Colonic mucosa (tissue), 4 donors: Measurements from ENCODE around the gene ARF5. TPM values are rescaled to one million over a fixed set of nuclear protein-coding genes. Genes with fewer than 3 reads are reported as not detected.

Source experiments
- DNase-seq: peaks from one replicate; pipeline ENCODE4 v3.0.0-alpha.2; 2020
- H3K27ac ChIP-seq: fragments of 200-600 bp; one replicate; pipeline ENCODE4 v1.8.0; 2021
- H3K27me3 ChIP-seq: fragments of 200-600 bp; one replicate; pipeline ENCODE4 v1.8.0; 2021
- H3K36me3 ChIP-seq: fragments of 200-600 bp; one replicate; pipeline ENCODE4 v1.8.0; 2021
- H3K4me1 ChIP-seq: fragments of 200-600 bp; one replicate; pipeline ENCODE4 v1.8.0; 2021; ENCODE audit warnings: mild to moderate bottlenecking
- H3K4me3 ChIP-seq: fragments of 200-600 bp; one replicate; pipeline ENCODE4 v1.8.0; 2021
- H3K9ac ChIP-seq, 2 donors: one replicate each; pipeline ENCODE4 v1.7.0; 2013; ENCODE audit warnings: control low read depth in 2 of 2, low read depth in 2 of 2, low read length in 2 of 2
- H3K9me3 ChIP-seq: fragments of 200-600 bp; one replicate; pipeline ENCODE4 v1.8.0; 2021
- CTCF ChIP-seq: fragments of 200-600 bp; IDR thresholded peaks from one replicate; pipeline ENCODE4 v1.8.0; 2022; ENCODE audit warnings: antibody characterized with exemption, mild to moderate bottlenecking
- intact Hi-C: fragments of 100-400 bp; cut with DNase I; formaldehyde crosslinking; loops from one replicate; pipeline ENCODE4 v1.14.1; 2022
- total RNA-seq, 2 donors: library from RNA; stranded (reverse); fragmentation: NEBNext Ultra II Directional in 1 of 2; extraction: Animal tissue kit (Norgen Biotek cat#: 25700) in 1 of 2; gene quantifications; one replicate each; pipeline ENCODE4 v1.2.1, GENCODE V29; 2021
- donor health status: healthy.
- donor health status: DM: no; HTN: no; CAD: no.
- donor health status: DM: no; HTN: no; CAD: no.

ARF5 gene
- total RNA-seq, 2 donors from 2014 or later, result 150 to 178 TPM

GRCh38 chr7:127638197-127638596 lies 50.0 kb downstream of the ARF5 start:
- TF ChIP-seq CTCF, result no peak

More at GRCh38 chr7:127638197-127638596, 50.0 kb downstream of the ARF5 start:
- no peaks in the 10 kb centered on the region for H3K27me3 ChIP-seq
- H3K27ac ChIP-seq, result no peak overlapping the region
- H3K9ac ChIP-seq, result no peak overlapping the region
- no peak overlapping the region for H3K4me3 ChIP-seq
- DNase-seq, result no peak
- no peaks in the 10 kb centered on the region for H3K36me3 ChIP-seq
- no peaks in the 10 kb centered on the region for H3K9me3 ChIP-seq
- intact Hi-C loops, result no loop called here
- H3K4me1 ChIP-seq, result no peaks in the 10 kb centered on the region

Other genes starting within 250 kb of the ARF5 start
- 10 to 100 TPM; 27.0 to 32.4 TPM for gene ZNF800, start 195.7 kb upstream of the ARF5 start, total RNA-seq
- 10 to 100 TPM; 18.6 to 21.4 TPM for gene GCC1, start 2.8 kb upstream of the ARF5 start, total RNA-seq
- 1 to 10 TPM in 1 of 2 donors, not detected in 1; 1.3 TPM for gene FSCN3, start 5.3 kb downstream of the ARF5 start, total RNA-seq
- gene PAX4, start 29.7 kb downstream of the ARF5 start, total RNA-seq, result under 1 TPM; 0.67 to 0.88 TPM
- gene SND1, start 63.8 kb downstream of the ARF5 start, total RNA-seq, result 100 to 1,000 TPM; 134 to 163 TPM